ENCODE results near the gene SGIP1.

SGIP1 gene

GRCh38 chr1:66681686-66682085 is 147.7 kb downstream of the SGIP1 start:
- Histone ChIP-seq H3K4me2 (ENCODE audit: low read length) (no peak overlapping the region), H3K36me3 (ENCODE audit: control insufficient read depth, low read length) (no peaks in the 10 kb centered on the region), H3K4me1 (ENCODE audit: control insufficient read depth, low read length) (peaks cover 4% of the 10 kb centered on the region; the same call in 1 of the 2 replicates), H3K27me3 (ENCODE audit: control insufficient read depth, low read length) (no peaks in the 10 kb centered on the region), H4K20me1 (ENCODE audit: control insufficient read depth, insufficient read depth, low read depth, low read length) (no peaks in the 10 kb centered on the region), H3F3A (ENCODE audit: control insufficient read depth, insufficient read depth) (no peaks in the 10 kb centered on the region), H3K27ac (ENCODE audit: low read depth, low read length) (no peak overlapping the region), H3K9me3 (ENCODE audit: control insufficient read depth, insufficient read depth, low read length) (no peaks in the 10 kb centered on the region), H3K79me2 (ENCODE audit: control insufficient read depth, low read length) (no peaks in the 10 kb centered on the region), H3K9me2 (replicated peaks; ENCODE audit: control insufficient read depth, low read length) (no peaks in the 10 kb centered on the region), H3K4me3 (ENCODE audit: low read length) (no peak overlapping the region)
- TF ChIP-seq EZH2phosphoT487 (IDR thresholded peaks at IDR 0.05; ENCODE audit: borderline replicate concordance, low read length): no peak
- TF ChIP-seq CTCF (IDR thresholded peaks at IDR 0.05; ENCODE audit: low read depth, low read length, poor library complexity, severe bottlenecking): no peak

GRCh38 chr1:66682106-66682505 is 148.2 kb downstream of the SGIP1 start:
- no peaks in the 10 kb centered on the region for H3K36me3 ChIP-seq (ENCODE audit: control insufficient read depth, low read length)
- no peak overlapping the region for H3K4me2 ChIP-seq (ENCODE audit: low read length)
- TF ChIP-seq EZH2phosphoT487 (IDR thresholded peaks at IDR 0.05; ENCODE audit: borderline replicate concordance, low read length) (no peak), CTCF (IDR thresholded peaks at IDR 0.05; ENCODE audit: low read depth, low read length, poor library complexity, severe bottlenecking) (no peak)
- no peaks in the 10 kb centered on the region for H4K20me1 ChIP-seq (ENCODE audit: control insufficient read depth, insufficient read depth, low read depth, low read length)
- H3K4me1 ChIP-seq (ENCODE audit: control insufficient read depth, low read length): peaks cover 4% of the 10 kb centered on the region; the same call in 1 of the 2 replicates
- H3K9me2 ChIP-seq (replicated peaks; ENCODE audit: control insufficient read depth, low read length): no peaks in the 10 kb centered on the region
- H3F3A ChIP-seq (ENCODE audit: control insufficient read depth, insufficient read depth): no peaks in the 10 kb centered on the region
- no peak overlapping the region for H3K4me3 ChIP-seq (ENCODE audit: low read length)
- no peak overlapping the region for H3K27ac ChIP-seq (ENCODE audit: low read depth, low read length)
- no peaks in the 10 kb centered on the region for H3K9me3 ChIP-seq (ENCODE audit: control insufficient read depth, insufficient read depth, low read length)
- no peaks in the 10 kb centered on the region for H3K79me2 ChIP-seq (ENCODE audit: control insufficient read depth, low read length)
- no peaks in the 10 kb centered on the region for H3K27me3 ChIP-seq (ENCODE audit: control insufficient read depth, low read length)

GRCh38 chr1:66684353-66684752 is 150.4 kb downstream of the SGIP1 start:
- H3K9me2 ChIP-seq (replicated peaks; ENCODE audit: control insufficient read depth, low read length): no peaks in the 10 kb centered on the region
- H3K9me3 ChIP-seq (ENCODE audit: control insufficient read depth, insufficient read depth, low read length): no peaks in the 10 kb centered on the region
- H3F3A ChIP-seq (ENCODE audit: control insufficient read depth, insufficient read depth): no peaks in the 10 kb centered on the region
- no peaks in the 10 kb centered on the region for H3K36me3 ChIP-seq (ENCODE audit: control insufficient read depth, low read length)
- peaks cover 4% of the 10 kb centered on the region; the same call in 1 of the 2 replicates for H3K4me1 ChIP-seq (ENCODE audit: control insufficient read depth, low read length)
- TF ChIP-seq CTCF (IDR thresholded peaks at IDR 0.05; ENCODE audit: low read depth, low read length, poor library complexity, severe bottlenecking): no peak
- no peak for TF ChIP-seq EZH2phosphoT487 (IDR thresholded peaks at IDR 0.05; ENCODE audit: borderline replicate concordance, low read length)
- no peaks in the 10 kb centered on the region for H3K27me3 ChIP-seq (ENCODE audit: control insufficient read depth, low read length)
- no peak overlapping the region for H3K4me3 ChIP-seq (ENCODE audit: low read length)
- no peak overlapping the region for H3K4me2 ChIP-seq (ENCODE audit: low read length)
- no peaks in the 10 kb centered on the region for H3K79me2 ChIP-seq (ENCODE audit: control insufficient read depth, low read length)
- no peak overlapping the region for H3K27ac ChIP-seq (ENCODE audit: low read depth, low read length)
- H4K20me1 ChIP-seq (ENCODE audit: control insufficient read depth, insufficient read depth, low read depth, low read length): no peaks in the 10 kb centered on the region

Data from DOHH2 (cell line).